ENCODE measurements around the gene CMIP.
A peak's percentile ranks its signal among the peaks of the same experiment; 100 is the strongest.

The CMIP gene

GRCh38 chr16:81546781-81547180 lies 102.2 kb downstream of the CMIP start:
- TF ChIP-seq CTCF (IDR thresholded peaks at IDR 0.05) = no peak
- Histone ChIP-seq H3K27me3 (no peaks in the 10 kb centered on the region), H3K4me3 (ENCODE audit: low read depth in 1 of 2, low read length in 1 of 2) (no peak overlapping the region), H3K9me3 (no peaks in the 10 kb centered on the region), H3K4me1 (ENCODE audit: control insufficient read depth in 1 of 2, insufficient read depth in 1 of 2, low read depth in 1 of 2, low read length in 1 of 2) (peaks cover 82 to 96% of the 10 kb centered on the region in 2 experiments), H3K27ac (peak overlapping the region; percentile 68), H3K36me3 (no peaks in the 10 kb centered on the region)

- TF ChIP-seq CTCF (IDR thresholded peaks at IDR 0.05) = no peak
- no peaks in the 10 kb centered on the region for H3K9me3 ChIP-seq
- no peaks in the 10 kb centered on the region for H3K27me3 ChIP-seq
- peaks cover 82 to 93% of the 10 kb centered on the region in 2 experiments for H3K4me1 ChIP-seq (ENCODE audit: control insufficient read depth in 1 of 2, insufficient read depth in 1 of 2, low read depth in 1 of 2, low read length in 1 of 2)
- H3K4me3 ChIP-seq (ENCODE audit: low read depth in 1 of 2, low read length in 1 of 2) = no peak overlapping the region
- H3K36me3 ChIP-seq = no peaks in the 10 kb centered on the region
- peak overlapping the region; percentile 68 for H3K27ac ChIP-seq
Observed at GRCh38 chr16:81547194-81547938, 102.8 kb downstream of the CMIP start.

- Histone ChIP-seq H3K4me3 (ENCODE audit: low read depth in 1 of 2, low read length in 1 of 2) (no peak overlapping the region), H3K9me3 (no peaks in the 10 kb centered on the region), H3K36me3 (no peaks in the 10 kb centered on the region), H3K27ac (peak overlapping the region; percentile 68), H3K27me3 (no peaks in the 10 kb centered on the region), H3K4me1 (ENCODE audit: control insufficient read depth in 1 of 2, insufficient read depth in 1 of 2, low read depth in 1 of 2, low read length in 1 of 2) (peaks cover 81 to 88% of the 10 kb centered on the region in 2 experiments)
- TF ChIP-seq CTCF (IDR thresholded peaks at IDR 0.05) = no peak
Observed at GRCh38 chr16:81547939-81548216, 103.3 kb downstream of the CMIP start.

GRCh38 chr16:81548551-81548875 lies 103.9 kb downstream of the CMIP start:
- H3K4me3 ChIP-seq (ENCODE audit: low read depth in 1 of 2, low read length in 1 of 2) = no peak overlapping the region
- H3K4me1 ChIP-seq (ENCODE audit: control insufficient read depth in 1 of 2, insufficient read depth in 1 of 2, low read depth in 1 of 2, low read length in 1 of 2) = peaks cover 74 to 82% of the 10 kb centered on the region in 2 experiments
- no peaks in the 10 kb centered on the region for H3K36me3 ChIP-seq
- peak overlapping the region; percentile 68 for H3K27ac ChIP-seq
- TF ChIP-seq CTCF (IDR thresholded peaks at IDR 0.05) = no peak
- no peaks in the 10 kb centered on the region for H3K9me3 ChIP-seq
- H3K27me3 ChIP-seq = no peaks in the 10 kb centered on the region

- H3K27me3 ChIP-seq = no peaks in the 10 kb centered on the region
- peak overlapping the region; percentile 68 for H3K27ac ChIP-seq
- H3K9me3 ChIP-seq = no peaks in the 10 kb centered on the region
- H3K4me3 ChIP-seq (ENCODE audit: low read depth in 1 of 2, low read length in 1 of 2) = no peak overlapping the region
- TF ChIP-seq CTCF (IDR thresholded peaks at IDR 0.05) = no peak
- H3K4me1 ChIP-seq (ENCODE audit: control insufficient read depth in 1 of 2, insufficient read depth in 1 of 2, low read depth in 1 of 2, low read length in 1 of 2) = peaks cover 69 to 77% of the 10 kb centered on the region in 2 experiments
- no peaks in the 10 kb centered on the region for H3K36me3 ChIP-seq
Observed at GRCh38 chr16:81548876-81549546, 104.4 kb downstream of the CMIP start.
